ENCODE measurements around the gene GIMAP2. TPM values are rescaled to one million over a fixed set of nuclear protein-coding genes. Genes with fewer than 3 reads are reported as not detected.

GIMAP2 gene
- total RNA-seq, 1 experiment from 2014 or later: not detected

DNA sequence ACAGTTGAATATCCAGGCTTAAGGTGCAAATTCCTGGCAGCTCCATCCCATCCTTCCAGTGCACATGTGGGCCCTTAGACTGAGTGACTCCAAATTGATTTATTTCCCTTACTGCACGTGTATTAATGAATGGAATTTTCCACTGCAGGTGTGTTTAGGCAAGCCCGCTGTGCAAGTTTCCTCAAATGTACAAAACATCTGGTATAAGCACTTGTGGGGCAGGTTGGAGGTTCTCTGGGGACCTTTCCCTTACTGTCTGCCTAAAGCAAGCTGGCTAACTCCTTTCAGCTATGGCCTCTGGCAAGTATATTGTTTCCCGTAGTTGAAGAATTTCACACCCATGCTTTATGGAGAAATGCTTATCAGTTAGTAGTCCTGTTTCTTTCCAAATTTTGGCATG, 28.0 kb upstream of the GIMAP2 start:
- H3K27ac ChIP-seq (ENCODE audit: insufficient read length, low read depth, low read length): no peak overlapping the region
- H3T11ph ChIP-seq (ENCODE audit: low read length): no peak overlapping the region
- TF ChIP-seq, protein P1, sequence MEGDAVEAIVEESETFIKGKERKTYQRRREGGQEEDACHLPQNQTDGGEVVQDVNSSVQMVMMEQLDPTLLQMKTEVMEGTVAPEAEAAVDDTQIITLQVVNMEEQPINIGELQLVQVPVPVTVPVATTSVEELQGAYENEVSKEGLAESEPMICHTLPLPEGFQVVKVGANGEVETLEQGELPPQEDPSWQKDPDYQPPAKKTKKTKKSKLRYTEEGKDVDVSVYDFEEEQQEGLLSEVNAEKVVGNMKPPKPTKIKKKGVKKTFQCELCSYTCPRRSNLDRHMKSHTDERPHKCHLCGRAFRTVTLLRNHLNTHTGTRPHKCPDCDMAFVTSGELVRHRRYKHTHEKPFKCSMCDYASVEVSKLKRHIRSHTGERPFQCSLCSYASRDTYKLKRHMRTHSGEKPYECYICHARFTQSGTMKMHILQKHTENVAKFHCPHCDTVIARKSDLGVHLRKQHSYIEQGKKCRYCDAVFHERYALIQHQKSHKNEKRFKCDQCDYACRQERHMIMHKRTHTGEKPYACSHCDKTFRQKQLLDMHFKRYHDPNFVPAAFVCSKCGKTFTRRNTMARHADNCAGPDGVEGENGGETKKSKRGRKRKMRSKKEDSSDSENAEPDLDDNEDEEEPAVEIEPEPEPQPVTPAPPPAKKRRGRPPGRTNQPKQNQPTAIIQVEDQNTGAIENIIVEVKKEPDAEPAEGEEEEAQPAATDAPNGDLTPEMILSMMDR (conservative IDR thresholded peaks at IDR 0.05): no peak
- no peak overlapping the region for H3K18ac ChIP-seq (ENCODE audit: insufficient read length, low read depth, low read length)
- H3K9ac ChIP-seq (ENCODE audit: extremely low read depth, insufficient read length, low read length): no peak overlapping the region
- no peak overlapping the region for H3K4ac ChIP-seq (ENCODE audit: low read depth, low read length)
- H3K27ac Mint-ChIP-seq: no peak overlapping the region
- H3K4me1 Mint-ChIP-seq: peaks cover 11 to 18% of the 10 kb centered on the region in 2 experiments
- no peaks in the 10 kb centered on the region for H3K23me2 ChIP-seq (ENCODE audit: insufficient read length, low read depth, low read length, poor library complexity, severe bottlenecking)
- DNase-seq: no peak
- H3K9me3 Mint-ChIP-seq: peaks cover 13 to 32% of the 10 kb centered on the region in 2 experiments
- peaks cover 0 to 12% (median 0%) of the 10 kb centered on the region in 3 experiments; a peak in 4 of 7 replicates for H3K36me3 Mint-ChIP-seq (ENCODE audit: insufficient read depth in 1 of 3, low read depth in 3 of 3)
- no peak overlapping the region for H2AK5ac ChIP-seq (ENCODE audit: insufficient read length, low read length)
- no peak overlapping the region for H3K23ac ChIP-seq (ENCODE audit: insufficient read length, low read depth, low read length)
- H3K4me1 ChIP-seq (ENCODE audit: insufficient read depth, low read length): no peaks in the 10 kb centered on the region
- no peak overlapping the region for H3K56ac ChIP-seq (ENCODE audit: insufficient read length, low read depth, low read length)
- no peak overlapping the region for H2BK20ac ChIP-seq (ENCODE audit: low read depth, low read length, poor library complexity, severe bottlenecking)
- no peaks in the 10 kb centered on the region for H3K79me1 ChIP-seq (ENCODE audit: insufficient read depth, low read depth, low read length, poor library complexity, severe bottlenecking)
- no peak overlapping the region for H2AFZ ChIP-seq (ENCODE audit: low read length)
- no peak overlapping the region for H2BK120ac ChIP-seq (ENCODE audit: low read depth, low read length, poor library complexity, severe bottlenecking)
- no peak overlapping the region for H4K5ac ChIP-seq (ENCODE audit: insufficient read length, low read depth, low read length)
- H3K14ac ChIP-seq (ENCODE audit: insufficient read depth, low read length): no peak overlapping the region
- H3K79me2 ChIP-seq (ENCODE audit: insufficient read depth, low read length): no peaks in the 10 kb centered on the region
- H2BK5ac ChIP-seq (ENCODE audit: insufficient read length, low read length): no peak overlapping the region
- no peak overlapping the region for H2BK12ac ChIP-seq (ENCODE audit: insufficient read length, low read depth, low read length)
- H4K8ac ChIP-seq (replicated peaks; ENCODE audit: insufficient read length, low read depth, low read length): no peak overlapping the region
- H2BK15ac ChIP-seq (ENCODE audit: low read depth, low read length): no peak overlapping the region
- no peaks in the 10 kb centered on the region for H4K20me1 ChIP-seq (ENCODE audit: control insufficient read depth, insufficient read depth, insufficient read length)
- no peak overlapping the region for H4K91ac ChIP-seq (ENCODE audit: insufficient read length, low read depth, low read length)
- H3K27me3 ChIP-seq (ENCODE audit: insufficient read depth, low read length): no peaks in the 10 kb centered on the region
- WGBS (ENCODE audit: extremely low coverage, insufficient read length, low lambda C conversion rate): no CpG with 5 or more reads among the region's 3 CpGs
- peaks cover 65% of the 10 kb centered on the region for H3K27me3 Mint-ChIP-seq (ENCODE audit: low read depth)
- peaks cover 5% of the 10 kb centered on the region for H3K9me3 ChIP-seq (ENCODE audit: control insufficient read depth, low read depth, low read length)
- no peak overlapping the region for H3K4me2 ChIP-seq (ENCODE audit: insufficient read depth, insufficient read length, low read length)
- no peak overlapping the region for H3K4me3 Mint-ChIP-seq
